Natural killer cell (primary cell): Measurements from ENCODE around the gene ING3. TPM values are rescaled to one million over a fixed set of nuclear protein-coding genes. Genes with fewer than 3 reads are reported as not detected.

Experiments used
- ATAC-seq, 3 donors: fragments of 150-1000 bp in 2 of 3; fragments of 200-7000 bp in 1 of 3; cut with Tn5 transposase; 1 replicate in 1 of 3; 2 replicates in 2 of 3; pipeline ENCODE4 v1.10.0; 2021; ENCODE audit warnings: mild to moderate bottlenecking in 2 of 3, moderate library complexity in 2 of 3
- DNase-seq, 2 donors: peaks; one replicate each; pipeline versions ENCODE4 v3.0.0 to v3.0.0-alpha.2; 2013 to 2021; ENCODE audit warnings: mixed read lengths in 1 of 2
- H3K27ac ChIP-seq: one replicate; pipeline ENCODE4 v1.5.1; 2013; ENCODE audit warnings: mild to moderate bottlenecking, low read length
- H3K27me3 ChIP-seq: one replicate; pipeline ENCODE4 v1.6.1; 2013; ENCODE audit warnings: low read length; ENCODE audit not compliant: control insufficient read depth, insufficient read depth
- H3K36me3 ChIP-seq: one replicate; pipeline ENCODE4 v1.6.1; 2013; ENCODE audit warnings: low read length; ENCODE audit not compliant: control insufficient read depth, insufficient read depth
- H3K4me1 ChIP-seq: one replicate; pipeline ENCODE4 v1.6.1; 2013; ENCODE audit warnings: low read length; ENCODE audit not compliant: control insufficient read depth, insufficient read depth
- H3K4me3 ChIP-seq: one replicate; pipeline ENCODE4 v1.5.1; 2013; ENCODE audit warnings: low read length
- H3K9me3 ChIP-seq: one replicate; pipeline ENCODE4 v1.6.1; 2013; ENCODE audit warnings: low read length; ENCODE audit not compliant: control insufficient read depth, insufficient read depth
- H3K27ac Mint-ChIP-seq, 2 donors: one replicate each; pipeline ENCODE4 v1.8.0; 2022; ENCODE audit warnings: mild to moderate bottlenecking in 2 of 2, mixed read lengths in 2 of 2, moderate library complexity in 1 of 2
- H3K27me3 Mint-ChIP-seq, 2 donors: one replicate each; pipeline ENCODE4 v1.8.0; 2022; ENCODE audit warnings: low read depth in 2 of 2, mixed read lengths in 2 of 2
- H3K36me3 Mint-ChIP-seq: one replicate; pipeline ENCODE4 v1.8.0; 2022; ENCODE audit warnings: mixed read lengths
- H3K4me1 Mint-ChIP-seq, 2 donors: one replicate each; pipeline ENCODE4 v1.8.0; 2022; ENCODE audit warnings: mixed read lengths in 2 of 2
- H3K4me3 Mint-ChIP-seq: one replicate; pipeline ENCODE4 v1.8.0; 2022; ENCODE audit warnings: mild to moderate bottlenecking, moderate library complexity, mixed read lengths
- H3K9me3 Mint-ChIP-seq, 2 donors: one replicate each; pipeline ENCODE4 v1.8.0; 2022; ENCODE audit warnings: mixed read lengths in 2 of 2
- WGBS: methylation state at CpG from one replicate; pipeline ENCODE4 v1.1.7; 2013; ENCODE audit warnings: missing lambda C conversion rate; ENCODE audit not compliant: insufficient coverage; 5-methylcytosine and 5-hydroxymethylcytosine counted together
- intact Hi-C: fragments of 100-400 bp; cut with micrococcal nuclease; formaldehyde crosslinking; loops from one replicate; pipeline ENCODE4 v1.14.2; 2022
- total RNA-seq, 4 donors: library from RNA; stranded (reverse); fragments of 120-200 nt in 1 of 4; gene quantifications; one replicate each; pipeline versions ENCODE4 v1.2.3 to v1.2.4, GENCODE V29; 2013 to 2022
- TF ChIP-seq, protein P1 (sequence below): fragments of 200-600 bp; IDR thresholded peaks from one replicate; pipeline ENCODE4 v1.8.0; 2022; ENCODE audit warnings: antibody characterized with exemption

ING3 gene, protein sequence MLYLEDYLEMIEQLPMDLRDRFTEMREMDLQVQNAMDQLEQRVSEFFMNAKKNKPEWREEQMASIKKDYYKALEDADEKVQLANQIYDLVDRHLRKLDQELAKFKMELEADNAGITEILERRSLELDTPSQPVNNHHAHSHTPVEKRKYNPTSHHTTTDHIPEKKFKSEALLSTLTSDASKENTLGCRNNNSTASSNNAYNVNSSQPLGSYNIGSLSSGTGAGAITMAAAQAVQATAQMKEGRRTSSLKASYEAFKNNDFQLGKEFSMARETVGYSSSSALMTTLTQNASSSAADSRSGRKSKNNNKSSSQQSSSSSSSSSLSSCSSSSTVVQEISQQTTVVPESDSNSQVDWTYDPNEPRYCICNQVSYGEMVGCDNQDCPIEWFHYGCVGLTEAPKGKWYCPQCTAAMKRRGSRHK
- 10 to 100 TPM; 45.7 to 56.2 (median 50.1) TPM for total RNA-seq
- total RNA-seq (2013) = 40.3 TPM

DNA sequence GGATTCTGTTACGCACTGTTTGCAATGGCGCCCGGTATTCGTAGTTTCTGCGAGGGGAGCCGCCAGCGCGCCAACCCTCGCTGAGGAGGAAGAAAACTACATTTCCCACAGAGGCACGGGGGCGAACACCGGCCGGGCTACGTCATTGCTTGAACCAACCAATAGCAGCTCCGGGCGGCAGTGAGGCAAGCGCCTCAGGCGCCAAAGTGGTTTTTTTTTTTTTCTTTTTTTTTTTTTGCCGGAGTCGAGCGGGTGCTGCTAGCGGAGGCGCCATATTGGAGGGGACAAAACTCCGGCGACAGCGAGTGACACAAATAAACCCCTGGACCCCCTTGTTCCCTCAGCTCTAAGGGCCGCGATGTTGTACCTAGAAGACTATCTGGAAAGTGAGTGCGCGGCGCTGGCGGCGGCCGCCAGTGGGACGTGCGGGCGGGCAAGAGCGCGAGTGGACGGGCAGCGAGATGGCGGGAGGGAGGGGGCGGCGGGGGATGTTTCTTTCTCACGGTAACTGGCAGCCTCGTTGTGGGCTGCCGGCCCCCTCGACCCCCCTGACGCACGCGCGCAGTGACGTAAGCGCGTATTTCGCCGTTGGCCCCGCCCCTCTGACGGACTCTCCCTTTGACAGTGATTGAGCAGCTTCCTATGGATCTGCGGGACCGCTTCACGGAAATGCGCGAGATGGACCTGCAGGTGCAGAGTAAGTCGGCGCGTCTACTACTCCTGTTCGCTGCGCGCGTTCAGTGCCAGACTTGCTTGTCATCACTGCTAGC, at the start of gene ING3:
ING3 (plus strand) TSS at position 239 of the 770 bp plus-strand sequence; CDS start at position 359, 120 bp downstream.
- TF ChIP-seq, protein P1, sequence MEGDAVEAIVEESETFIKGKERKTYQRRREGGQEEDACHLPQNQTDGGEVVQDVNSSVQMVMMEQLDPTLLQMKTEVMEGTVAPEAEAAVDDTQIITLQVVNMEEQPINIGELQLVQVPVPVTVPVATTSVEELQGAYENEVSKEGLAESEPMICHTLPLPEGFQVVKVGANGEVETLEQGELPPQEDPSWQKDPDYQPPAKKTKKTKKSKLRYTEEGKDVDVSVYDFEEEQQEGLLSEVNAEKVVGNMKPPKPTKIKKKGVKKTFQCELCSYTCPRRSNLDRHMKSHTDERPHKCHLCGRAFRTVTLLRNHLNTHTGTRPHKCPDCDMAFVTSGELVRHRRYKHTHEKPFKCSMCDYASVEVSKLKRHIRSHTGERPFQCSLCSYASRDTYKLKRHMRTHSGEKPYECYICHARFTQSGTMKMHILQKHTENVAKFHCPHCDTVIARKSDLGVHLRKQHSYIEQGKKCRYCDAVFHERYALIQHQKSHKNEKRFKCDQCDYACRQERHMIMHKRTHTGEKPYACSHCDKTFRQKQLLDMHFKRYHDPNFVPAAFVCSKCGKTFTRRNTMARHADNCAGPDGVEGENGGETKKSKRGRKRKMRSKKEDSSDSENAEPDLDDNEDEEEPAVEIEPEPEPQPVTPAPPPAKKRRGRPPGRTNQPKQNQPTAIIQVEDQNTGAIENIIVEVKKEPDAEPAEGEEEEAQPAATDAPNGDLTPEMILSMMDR = no peak
- Mint-ChIP-seq H3K4me1 (peaks cover 19 to 26% of the 10 kb centered on the region in 2 donors), H3K4me3 (peak within 1 kb of the TSS; percentile 91), H3K27ac (peak within 1 kb of the TSS; percentile 94 to 99), H3K27me3 (peaks cover 0 to 7% of the 10 kb centered on the region in 2 donors), H3K9me3 (no peaks in the 10 kb centered on the region), H3K36me3 (no peaks in the 10 kb centered on the region)
- intact Hi-C loops = no loop called here
- H3K4me3 ChIP-seq = peak within 1 kb of the TSS; percentile 86
- H3K9me3 ChIP-seq = no peaks in the 10 kb centered on the region
- ATAC-seq (peak; percentile 87 to 95 (median 90)), DNase-seq (peak; percentile 99)
- H3K27ac ChIP-seq = peak within 1 kb of the TSS; percentile 99
- peaks cover 3% of the 10 kb centered on the region for H3K4me1 ChIP-seq
- H3K27me3 ChIP-seq = peaks cover 2% of the 10 kb centered on the region
- H3K36me3 ChIP-seq = peaks cover 28% of the 10 kb centered on the region
- WGBS = under 1% methylated on average over 71 of the region's 71 CpGs

DNA sequence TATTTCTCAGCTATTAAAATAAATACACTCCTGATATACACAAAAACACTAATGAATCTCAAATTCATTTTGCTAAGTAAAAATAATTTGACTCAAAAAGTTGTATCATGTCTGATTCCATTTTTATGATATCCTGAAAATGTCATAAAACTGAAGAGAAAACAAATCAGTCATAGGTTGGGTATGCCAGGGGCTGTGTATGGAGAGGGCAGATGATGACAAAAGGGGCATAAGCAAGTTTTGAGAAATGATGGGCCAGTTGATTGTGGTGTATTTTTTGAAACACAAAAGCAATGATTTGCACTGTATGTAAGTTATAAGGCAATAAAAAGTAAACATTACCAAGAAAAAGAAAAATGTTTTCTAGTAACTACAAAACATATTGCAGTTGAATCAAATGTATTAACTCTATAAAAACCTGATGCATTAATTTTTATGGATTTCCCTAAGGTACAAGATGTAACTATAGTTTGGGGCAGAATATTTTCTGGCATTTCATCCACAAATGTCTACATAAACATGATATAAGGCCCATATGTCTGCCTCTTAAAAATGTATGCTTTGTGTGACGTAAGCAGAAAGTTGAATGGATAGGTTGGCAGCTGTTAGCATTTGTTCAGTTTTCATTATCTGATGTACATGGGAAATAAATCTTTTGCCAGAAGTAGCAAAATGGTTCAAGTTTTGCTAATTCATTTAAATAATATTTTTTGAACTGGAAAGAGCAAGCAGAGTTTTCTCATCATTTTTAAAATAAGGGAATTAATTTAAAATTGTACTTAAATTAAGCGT, 35.1 kb upstream of the ING3 start:
- ATAC-seq (no peak), DNase-seq (no peak)
- Histone ChIP-seq H3K4me1 (no peaks in the 10 kb centered on the region), H3K9me3 (no peaks in the 10 kb centered on the region), H3K4me3 (no peak overlapping the region), H3K27me3 (no peaks in the 10 kb centered on the region), H3K36me3 (no peaks in the 10 kb centered on the region), H3K27ac (no peak overlapping the region)
- Mint-ChIP-seq H3K4me3 (no peak overlapping the region), H3K9me3 (no peaks in the 10 kb centered on the region), H3K4me1 (no peaks in the 10 kb centered on the region), H3K27ac (no peak overlapping the region), H3K27me3 (peaks cover 6 to 15% of the 10 kb centered on the region in 2 donors), H3K36me3 (no peaks in the 10 kb centered on the region)
- TF ChIP-seq, protein P1 = no peak
- 63% methylated on average over 1 of the region's 2 CpGs for WGBS
- intact Hi-C loops = no loop called here

DNA sequence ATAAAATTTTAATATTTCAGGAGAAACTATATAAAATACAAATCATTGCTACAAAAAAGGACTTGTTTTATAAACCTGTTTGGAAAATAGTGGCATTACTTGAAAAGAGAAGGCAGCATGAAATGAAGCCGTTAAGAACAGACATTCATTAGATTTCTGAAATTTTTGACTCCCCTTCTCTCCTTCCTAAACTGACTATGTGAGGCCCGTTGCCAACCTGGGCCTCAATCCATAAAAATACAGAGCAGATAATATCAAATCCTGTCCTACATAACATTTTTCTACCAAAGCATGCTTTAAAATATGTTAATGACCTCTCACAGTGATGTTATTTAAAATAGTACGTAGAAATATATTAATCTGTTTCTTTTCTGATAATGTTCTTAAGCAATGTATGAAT, 34.5 kb upstream of the ING3 start:
- DNase-seq (no peak), ATAC-seq (no peak)
- TF ChIP-seq, protein P1 = no peak
- Histone ChIP-seq H3K4me3 (no peak overlapping the region), H3K27me3 (no peaks in the 10 kb centered on the region), H3K4me1 (no peaks in the 10 kb centered on the region), H3K9me3 (no peaks in the 10 kb centered on the region), H3K36me3 (no peaks in the 10 kb centered on the region), H3K27ac (no peak overlapping the region)
- H3K9me3 Mint-ChIP-seq = no peaks in the 10 kb centered on the region
- no peaks in the 10 kb centered on the region for H3K36me3 Mint-ChIP-seq
- H3K27ac Mint-ChIP-seq = no peak overlapping the region
- H3K4me3 Mint-ChIP-seq = no peak overlapping the region
- intact Hi-C loops = no loop called here
- peaks cover 6 to 15% of the 10 kb centered on the region in 2 donors for H3K27me3 Mint-ChIP-seq
- no peaks in the 10 kb centered on the region for H3K4me1 Mint-ChIP-seq
- WGBS = 60% methylated on average over 2 of the region's 3 CpGs
